Peyer's patch (tissue), 4 donors: ENCODE measurements around the gene RAD51B.

Experiments
- POLR2A ChIP-seq, 2 donors: fragments of 450-650 bp; IDR thresholded peaks; one replicate each; pipeline ENCODE4 v1.5.1; 2017; ENCODE audit warnings: antibody characterized with exemption in 2 of 2, mild to moderate bottlenecking in 2 of 2, moderate library complexity in 2 of 2
- TF ChIP-seq, protein P1 (sequence below), 6 experiments: fragments of 450-650 bp in 4 of 6; fragments of 200-600 bp in 2 of 6; sonication (generic) in 1 of 6; IDR thresholded peaks; one replicate each; pipeline ENCODE4 v1.5.1; 2017 to 2019; ENCODE audit warnings: antibody characterized with exemption in 6 of 6, mild to moderate bottlenecking in 3 of 6, moderate library complexity in 1 of 6

DNA sequence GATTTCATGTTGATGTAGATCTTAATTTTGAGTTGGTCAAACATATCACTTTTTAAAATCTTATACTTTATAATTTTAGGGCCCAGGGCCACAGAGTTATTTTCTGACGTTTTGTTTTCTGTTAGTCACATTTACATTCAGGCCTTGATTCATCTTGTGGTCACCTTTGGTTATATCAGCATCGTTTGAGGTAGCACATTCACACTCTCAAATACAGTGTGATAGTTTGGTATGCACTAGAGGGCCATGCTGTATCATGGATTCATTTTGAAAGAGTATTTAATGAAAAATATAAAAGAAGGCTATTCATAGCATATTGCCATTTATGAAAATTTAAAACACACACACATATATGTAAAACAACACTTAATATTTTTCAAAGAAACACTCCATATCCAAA, 274.6 kb downstream of the RAD51B start:
- no peak for TF ChIP-seq POLR2A (IDR thresholded peaks at IDR 0.05)
- TF ChIP-seq, protein P1, sequence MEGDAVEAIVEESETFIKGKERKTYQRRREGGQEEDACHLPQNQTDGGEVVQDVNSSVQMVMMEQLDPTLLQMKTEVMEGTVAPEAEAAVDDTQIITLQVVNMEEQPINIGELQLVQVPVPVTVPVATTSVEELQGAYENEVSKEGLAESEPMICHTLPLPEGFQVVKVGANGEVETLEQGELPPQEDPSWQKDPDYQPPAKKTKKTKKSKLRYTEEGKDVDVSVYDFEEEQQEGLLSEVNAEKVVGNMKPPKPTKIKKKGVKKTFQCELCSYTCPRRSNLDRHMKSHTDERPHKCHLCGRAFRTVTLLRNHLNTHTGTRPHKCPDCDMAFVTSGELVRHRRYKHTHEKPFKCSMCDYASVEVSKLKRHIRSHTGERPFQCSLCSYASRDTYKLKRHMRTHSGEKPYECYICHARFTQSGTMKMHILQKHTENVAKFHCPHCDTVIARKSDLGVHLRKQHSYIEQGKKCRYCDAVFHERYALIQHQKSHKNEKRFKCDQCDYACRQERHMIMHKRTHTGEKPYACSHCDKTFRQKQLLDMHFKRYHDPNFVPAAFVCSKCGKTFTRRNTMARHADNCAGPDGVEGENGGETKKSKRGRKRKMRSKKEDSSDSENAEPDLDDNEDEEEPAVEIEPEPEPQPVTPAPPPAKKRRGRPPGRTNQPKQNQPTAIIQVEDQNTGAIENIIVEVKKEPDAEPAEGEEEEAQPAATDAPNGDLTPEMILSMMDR (IDR thresholded peaks at IDR 0.05), result no peak
